K562 (cell line): ENCODE results near the gene CLASP1. TPM values are rescaled to one million over a fixed set of nuclear protein-coding genes. Genes with fewer than 3 reads are reported as not detected.

Source experiments
- ATAC-seq: fragments of 200-7000 bp; cut with Tn5 transposase; 3 replicates; pipeline ENCODE4 v1.9.1; 2020; ENCODE audit warnings: moderate library complexity
- BruUV-seq: library from RNA; stranded (reverse); fragments of 400-500 nt; replicated peaks from 2 replicates; lab custom pipeline; 2021; lab: Mats Ljungman, UMichigan
- CTCF ChIA-PET: fragments of 300-600 bp; formaldehyde crosslinking; extraction: SDS; loops from one replicate; lab custom pipeline; 2021; ENCODE audit warnings: low intra/inter-chr PET ratio; lab: Yijun Ruan, JAX
- POLR2A ChIA-PET: fragments of 300-600, 350-650 bp; sonication (Branson Sonifier 250); formaldehyde crosslinking; extraction: SDS; loops from one replicate; lab custom pipeline; 2021; ENCODE audit warnings: antibody characterized with exemption, inconsistent platforms; lab: Yijun Ruan, JAX
- DNase-seq, 4 experiments: peaks; one replicate each; pipeline versions ENCODE4 v3.0.0 to v3.0.0-alpha.2; 2011 to 2018; ENCODE audit warnings: low spot score in 3 of 4, mixed read lengths in 3 of 4; ENCODE audit errors: extremely low read depth in 1 of 4
- FAIRE-seq: peaks from 2 replicates; lab custom pipeline; 2011; peaks lifted over from hg19 to GRCh38; lab: Jason Lieb, UNC
- H2AFZ ChIP-seq: 2 replicates; pipeline ENCODE4 v1.6.0; 2011; ENCODE audit warnings: low read depth, low read length, control low read depth, inconsistent platforms
- H3K27ac ChIP-seq: fragments of 200-600 bp; 3 replicates; pipeline ENCODE4 v1.8.0; 2011; ENCODE audit warnings: low read depth, mild to moderate bottlenecking, control low read depth, inconsistent platforms, low read length, moderate library complexity, mixed read lengths; ENCODE audit errors: extremely low read depth
- H3K27me3 ChIP-seq, 2 experiments: fragments of 300-600 bp in 1 of 2; 2 replicates in 1 of 2; 3 replicates in 1 of 2; pipeline versions ENCODE4 v1.6.0 to v1.8.0; 2011; ENCODE audit warnings: inconsistent platforms in 2 of 2, low read length in 2 of 2, mild to moderate bottlenecking in 1 of 2, mixed read lengths in 1 of 2, moderate library complexity in 1 of 2; ENCODE audit not compliant: control insufficient read depth in 2 of 2, insufficient read depth in 2 of 2
- H3K36me3 ChIP-seq: fragments of 300-600 bp; 3 replicates; pipeline ENCODE4 v1.8.0; 2011; ENCODE audit warnings: mild to moderate bottlenecking, low read length, inconsistent platforms; ENCODE audit not compliant: control insufficient read depth, insufficient read depth
- H3K4me1 ChIP-seq, 2 experiments: fragments of 200-600 bp in 1 of 2; replicated peaks in 1 of 2; 2 replicates in 1 of 2; 3 replicates in 1 of 2; pipeline versions ENCODE4 v1.5.1 to v1.8.0; 2011; ENCODE audit warnings: inconsistent platforms in 2 of 2, low read length in 2 of 2, mild to moderate bottlenecking in 1 of 2, mixed read lengths in 1 of 2, moderate library complexity in 1 of 2; ENCODE audit not compliant: control insufficient read depth in 2 of 2, insufficient read depth in 2 of 2
- H3K4me2 ChIP-seq: 2 replicates; pipeline ENCODE4 v1.6.1; 2011; ENCODE audit warnings: low read length, control low read depth, inconsistent platforms, mixed read lengths; ENCODE audit not compliant: insufficient read depth
- H3K4me3 ChIP-seq: fragments of 200-600 bp; sonication (generic), shearing (Covaris generic); 2 replicates; pipeline ENCODE4 v1.5.1; 2016; ENCODE audit warnings: control low read depth, inconsistent platforms
- H3K79me2 ChIP-seq: fragments of 200-600 bp; 3 replicates; pipeline ENCODE4 v1.8.0; 2011; ENCODE audit warnings: low read length, inconsistent platforms; ENCODE audit not compliant: control insufficient read depth, insufficient read depth
- H3K9ac ChIP-seq, 2 experiments: 2 replicates each; pipeline versions ENCODE4 v1.6.0 to v1.6.1; 2011; ENCODE audit warnings: low read depth in 2 of 2, low read length in 2 of 2, control low read depth in 1 of 2, inconsistent platforms in 1 of 2, mild to moderate bottlenecking in 1 of 2, mixed read lengths in 1 of 2; ENCODE audit not compliant: insufficient read depth in 1 of 2
- H3K9me1 ChIP-seq: one replicate; pipeline ENCODE4 v1.6.0; 2011; ENCODE audit warnings: inconsistent platforms, mild to moderate bottlenecking, low read length, moderate library complexity; ENCODE audit not compliant: control insufficient read depth, insufficient read depth
- H3K9me3 ChIP-seq: replicated peaks from 2 replicates; pipeline ENCODE4 v1.5.1; 2011; ENCODE audit warnings: low read depth, low read length, inconsistent platforms; ENCODE audit not compliant: control insufficient read depth, insufficient read depth
- H4K20me1 ChIP-seq: replicated peaks from 2 replicates; pipeline ENCODE4 v1.6.1; 2011; ENCODE audit warnings: low read length, inconsistent platforms, mixed read lengths; ENCODE audit not compliant: control insufficient read depth, insufficient read depth
- CEBPB ChIP-seq: fragments of 450-650 bp; IDR thresholded peaks from 2 replicates; pipeline ENCODE4 v1.6.1; 2016; ENCODE audit warnings: missing genetic modification characterization, missing compliant biosample characterization
- E4F1 ChIP-seq: fragments of 250-450 bp; sonication (Bioruptor Pico); IDR thresholded peaks from 2 replicates; pipeline ENCODE4 v1.5.0; 2021; ENCODE audit warnings: mild to moderate bottlenecking, borderline replicate concordance
- ZBTB40 ChIP-seq, 2 experiments: fragments of 450-650 bp in 1 of 2; sonication (generic) in 1 of 2; formaldehyde crosslinking in 1 of 2; IDR thresholded peaks; 2 replicates each; pipeline versions ENCODE4 v1.7.1 to v1.9.0; 2016 to 2022; ENCODE audit warnings: inconsistent platforms in 1 of 2, mild to moderate bottlenecking in 1 of 2, missing genetic modification reagents in 1 of 2
- in situ Hi-C: fragments of 300-500 bp; cut with MboI; formaldehyde crosslinking; loops from 4 replicates; pipeline ENCODE4 v1.15.0; 2018; ENCODE audit warnings: inconsistent platforms, mixed read lengths
- intact Hi-C: fragments of 100-400 bp; cut with micrococcal nuclease; formaldehyde crosslinking; loops from 2 replicates; pipeline ENCODE4 v1.14.2; 2022
- polyA plus RNA-seq, 8 experiments: library from polyadenylated mRNA; depleted of rRNA in 4 of 8; stranded (reverse) in 5 of 8; unstranded in 3 of 8; fragments of >200 nt; fragmentation: Nextera tagmentation in 2 of 8; fragmentation: Illumina TruSeq in 1 of 8; extraction: Ambion mirVana in 2 of 8; extraction: Trizol in 1 of 8; gene quantifications; 2 replicates each; pipeline versions ENCODE4 v1.2.1 to v1.2.3, GENCODE V29; 2011 to 2014; ENCODE audit warnings: inconsistent platforms in 1 of 8, missing spikeins in 1 of 8
- total RNA-seq, 7 experiments: library from RNA; depleted of rRNA in 6 of 7; stranded (reverse); fragments of >200 nt in 6 of 7; fragmentation: Illumina TruSeq in 2 of 7; extraction: Trizol in 2 of 7; gene quantifications; 2 replicates each; pipeline versions ENCODE4 v1.2.1 to v1.2.3, GENCODE V29; 2011 to 2021; ENCODE audit warnings: low replicate concordance in 1 of 7

Gene CLASP1
- total and polyA plus RNA-seq, 9 of the 15 experiments (the other 6 are each of a cell fraction or from before 2014, with no cell fraction given), result 1.7 to 40.3 (median 20.7) TPM

GRCh38 chr2:121486191-121486790 is 163.0 kb downstream of the CLASP1 start:
- no peak for FAIRE-seq
- Histone ChIP-seq H3K4me3 (no peak overlapping the region), H3K9me1 (no peaks in the 10 kb centered on the region), H3K4me1 (peaks cover 0 to 7% of the 10 kb centered on the region in 2 experiments; a peak in 1 of 5 replicates), H4K20me1 (no peaks in the 10 kb centered on the region)
- BruUV-seq, result no TSS peak
- intact Hi-C loops, result no loop called here
- in situ Hi-C loops, result no loop called here
- TF ChIP-seq CEBPB (peak; percentile 32; the same call in 1 of the 2 replicates), ZBTB40 (IDR thresholded peaks at IDR 0.05) (0 out of 2 replicates have a peak, but pooled peaks have one; percentile 26), ZBTB40 (CRISPR knock-in tag; IDR thresholded peaks at IDR 0.05) (no peak), E4F1 (CRISPR knock-in tag) (no peak)
- TF ChIP-seq, all 486 proteins: peak for 2
- DNase-seq (no peak), ATAC-seq (no peak)
- no peak overlapping the region for H3K9ac ChIP-seq
- H3K36me3 ChIP-seq, result no peaks in the 10 kb centered on the region; the same call in 2 of the 3 replicates
- POLR2A ChIA-PET, result interaction anchor here (0.8 kb wide), 1 partner anchor 1118 kb away, joined by 4 read pairs; no protein-coding TSS in a partner anchor
- H3K27me3 ChIP-seq, result no peaks in the 10 kb centered on the region
- no peak overlapping the region for H3K27ac ChIP-seq
- H3K79me2 ChIP-seq, result no peaks in the 10 kb centered on the region
- no peak overlapping the region for H3K4me2 ChIP-seq
- H2AFZ ChIP-seq, result no peak overlapping the region
- CTCF ChIA-PET, result no interaction called here
- no peaks in the 10 kb centered on the region for H3K9me3 ChIP-seq
